Common myeloid progenitor, CD34-positive (primary cell): Measurements from ENCODE around the gene TUSC2.
A peak's percentile ranks its signal among the peaks of the same experiment; 100 is the strongest.

Source experiments
- CTCF ChIA-PET: fragments of 350-600 bp; sonication (Branson Sonifier 250); formaldehyde crosslinking; loops from one replicate; lab custom pipeline; 2021; ENCODE audit warnings: antibody characterized with exemption; lab: Charles Lee
- POLR2A ChIA-PET: fragments of 350-600 bp; sonication (Branson Sonifier 250); formaldehyde crosslinking; loops from one replicate; lab custom pipeline; 2021; ENCODE audit warnings: antibody characterized with exemption; lab: Charles Lee
- DNase-seq, 3 donors: peaks; one replicate each; pipeline versions ENCODE4 v3.0.0 to v3.0.0-alpha.2; 2013
- H3K27ac ChIP-seq, 2 experiments: 1 replicate in 1 of 2; 2 replicates in 1 of 2; pipeline ENCODE4 v1.7.0; 2013; ENCODE audit warnings: inconsistent platforms in 2 of 2, low read length in 2 of 2, mild to moderate bottlenecking in 2 of 2, low read depth in 1 of 2, moderate library complexity in 1 of 2; ENCODE audit not compliant: severe bottlenecking in 2 of 2, insufficient read depth in 1 of 2, poor library complexity in 1 of 2
- H3K27me3 ChIP-seq, 5 experiments: replicated peaks in 2 of 5; 1 replicate in 3 of 5; 2 replicates in 2 of 5; pipeline versions ENCODE4 v1.6.1 to v1.7.0; 2013; ENCODE audit warnings: low read length in 4 of 5, mild to moderate bottlenecking in 2 of 5, moderate library complexity in 2 of 5, inconsistent platforms in 1 of 5; ENCODE audit not compliant: insufficient read depth in 5 of 5, control insufficient read depth in 4 of 5
- H3K36me3 ChIP-seq, 4 experiments: 1 replicate in 2 of 4; 2 replicates in 2 of 4; pipeline versions ENCODE4 v1.6.1 to v1.7.0; 2013; ENCODE audit warnings: low read length in 3 of 4, control low read depth in 1 of 4, mild to moderate bottlenecking in 1 of 4; ENCODE audit not compliant: control insufficient read depth in 4 of 4, insufficient read depth in 4 of 4
- H3K4me1 ChIP-seq, 4 experiments: 1 replicate in 3 of 4; 2 replicates in 1 of 4; pipeline versions ENCODE4 v1.6.1 to v1.7.1; 2013; ENCODE audit warnings: low read length in 3 of 4, mild to moderate bottlenecking in 3 of 4, control low read depth in 1 of 4, inconsistent platforms in 1 of 4, moderate library complexity in 1 of 4; ENCODE audit not compliant: control insufficient read depth in 4 of 4, insufficient read depth in 4 of 4; ENCODE audit errors: control extremely low read depth in 1 of 4
- H3K4me3 ChIP-seq, 7 experiments: 1 replicate in 4 of 7; 2 replicates in 3 of 7; pipeline versions ENCODE4 v1.5.1 to v1.7.0; 2013; ENCODE audit warnings: mild to moderate bottlenecking in 7 of 7, low read length in 6 of 7, moderate library complexity in 6 of 7, inconsistent platforms in 2 of 7, low read depth in 2 of 7, control low read depth in 1 of 7; ENCODE audit not compliant: insufficient read depth in 4 of 7, control insufficient read depth in 1 of 7; ENCODE audit errors: extremely low read depth in 1 of 7
- H3K9me3 ChIP-seq, 5 experiments: 1 replicate in 4 of 5; 2 replicates in 1 of 5; pipeline versions ENCODE4 v1.6.1 to v1.7.1; 2013; ENCODE audit warnings: low read length in 4 of 5, mild to moderate bottlenecking in 2 of 5, inconsistent platforms in 1 of 5, low read depth in 1 of 5, moderate library complexity in 1 of 5; ENCODE audit not compliant: control insufficient read depth in 4 of 5, insufficient read depth in 2 of 5; ENCODE audit errors: control extremely low read depth in 1 of 5
- WGBS: methylation state at CpG from one replicate; pipeline ENCODE4 v1.1.5; 2013; ENCODE audit not compliant: insufficient coverage; 5-methylcytosine and 5-hydroxymethylcytosine counted together

Gene TUSC2

DNA sequence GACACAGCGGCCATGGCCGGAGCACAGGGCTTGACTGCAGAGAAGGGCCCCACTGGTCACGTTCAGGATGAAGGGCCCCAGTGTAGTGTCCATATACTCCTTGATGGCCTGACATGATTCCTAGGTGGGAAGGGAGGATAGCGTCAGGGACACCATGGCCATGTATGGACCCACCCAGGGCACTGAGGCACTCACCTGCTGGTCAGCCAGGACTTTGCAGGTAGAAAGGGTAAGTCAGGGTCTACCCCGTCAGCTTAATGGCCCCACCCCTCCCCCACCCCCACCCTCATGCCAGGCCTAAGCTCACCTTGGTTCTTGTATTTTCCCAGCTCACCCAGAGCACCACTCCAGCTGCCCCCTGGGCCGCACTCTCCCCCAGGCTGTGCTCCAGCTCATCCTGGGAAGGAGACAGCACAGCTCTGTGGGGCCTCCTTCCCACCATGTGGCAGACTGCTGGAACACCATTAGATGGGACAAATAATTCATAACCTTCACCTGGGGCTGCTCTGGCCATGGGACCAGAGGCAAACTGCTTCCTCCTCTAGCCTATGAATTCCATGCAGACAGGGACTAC, 27.3 kb downstream of the TUSC2 start:
- DNase-seq = no peak
- Histone ChIP-seq H3K9me3 (no peaks in the 10 kb centered on the region), H3K27me3 (no peaks in the 10 kb centered on the region), H3K36me3 (peaks cover 0 to 18% (median 9%) of the 10 kb centered on the region in 4 experiments), H3K27ac (peak overlapping the region in 1 of 2 experiments; percentile 86), H3K4me1 (peaks cover 7 to 34% (median 31%) of the 10 kb centered on the region in 4 experiments), H3K4me3 (peak overlapping the region in 1 of 7 experiments; percentile 69)
- CTCF ChIA-PET = interaction anchor here (0.6 to 5.3 kb wide), 3 partner anchors 14 to 23 kb away, joined by 4 to 46 read pairs (median 5); partner anchors contain the start of gene HYAL2
- POLR2A ChIA-PET = no interaction called here
- 83% methylated on average over 2 of the region's 6 CpGs for whole genome bisulfite sequencing

DNA sequence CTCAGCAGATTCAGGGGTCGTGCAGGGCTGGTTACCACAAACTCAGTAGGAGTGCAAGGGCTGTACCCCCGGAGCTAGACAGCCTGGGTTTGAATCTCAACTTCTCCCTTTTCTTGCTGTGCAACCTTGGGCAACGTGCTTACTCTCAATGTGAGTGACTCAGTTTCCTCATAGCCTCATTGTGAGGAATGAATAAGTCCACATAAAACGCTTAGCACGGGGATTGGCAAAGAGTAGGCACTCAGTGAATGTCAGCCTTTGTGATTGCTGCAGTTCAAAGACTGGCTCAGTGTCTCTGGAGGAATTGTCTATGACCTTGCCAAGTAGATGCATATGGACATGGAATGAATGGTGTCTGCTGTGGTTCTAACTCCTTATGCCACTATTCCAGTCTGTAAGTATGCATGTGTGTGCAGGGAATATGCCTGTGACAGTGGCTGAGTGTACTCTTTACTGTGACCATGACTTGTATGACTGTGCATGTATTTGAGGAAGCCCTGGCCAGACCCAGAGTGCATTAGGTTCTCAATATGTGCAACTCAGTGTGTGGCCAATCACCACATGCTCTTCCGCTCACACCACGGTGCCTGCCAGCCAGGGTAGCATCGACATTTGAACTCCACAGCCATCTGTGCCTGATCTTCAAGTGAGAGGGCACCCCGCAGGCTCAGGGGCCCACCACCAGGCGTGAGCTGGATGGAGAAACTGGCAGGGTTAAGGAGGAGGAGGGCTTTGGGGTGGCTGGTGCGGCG, 27.9 kb downstream of the TUSC2 start:
- ChIA-PET CTCF (interaction anchor here (0.6 to 5.5 kb wide), 11 partner anchors 12 to 462 kb away, joined by 3 to 46 read pairs (median 4); partner anchors contain the start of genes HYAL2, LSMEM2, SEMA3B and TUSC2), POLR2A (interaction anchor here (0.7 to 1.0 kb wide), 2 partner anchors 15 to 28 kb away, joined by 3 to 4 read pairs; partner anchors contain the start of gene TUSC2)
- peak; percentile 49 to 85 (median 83) for DNase-seq
- H3K27ac ChIP-seq = peak overlapping the region; percentile 66 to 86
- 45% methylated on average over 10 of the region's 12 CpGs for WGBS
- peak overlapping the region; percentile 31 to 74 (median 69) for H3K4me3 ChIP-seq
- H3K9me3 ChIP-seq = no peaks in the 10 kb centered on the region
- peaks cover 7 to 34% (median 31%) of the 10 kb centered on the region in 4 experiments for H3K4me1 ChIP-seq
- peaks cover 0 to 18% (median 9%) of the 10 kb centered on the region in 4 experiments for H3K36me3 ChIP-seq
- no peaks in the 10 kb centered on the region for H3K27me3 ChIP-seq

- peaks cover 7 to 34% (median 31%) of the 10 kb centered on the region in 4 experiments for H3K4me1 ChIP-seq
- H3K4me3 ChIP-seq = peak overlapping the region; percentile 31 to 74 (median 69)
- no peaks in the 10 kb centered on the region for H3K9me3 ChIP-seq
- ChIA-PET POLR2A (interaction anchor here (0.6 to 1.0 kb wide), 3 partner anchors 16 to 33 kb away, joined by 3 to 4 read pairs (median 4); partner anchors contain the start of gene TUSC2), CTCF (interaction anchor here (0.7 to 5.5 kb wide), 11 partner anchors 10 to 462 kb away, joined by 3 to 46 read pairs (median 3); partner anchors contain the start of genes HYAL2, LSMEM2, SEMA3B and TUSC2)
- peaks cover 0 to 19% (median 9%) of the 10 kb centered on the region in 4 experiments for H3K36me3 ChIP-seq
- DNase-seq = no peak
- no peaks in the 10 kb centered on the region for H3K27me3 ChIP-seq
- H3K27ac ChIP-seq = peak overlapping the region; percentile 66 to 86
- 1% methylated on average over 12 of the region's 12 CpGs for WGBS
These were observed 28.4 kb downstream of the TUSC2 start for GRCh38 chr3:50299638-50299928.

GRCh38 chr3:50298836-50299637, 29.0 kb downstream of the TUSC2 start, which contains the start of the genes HYAL3 and NAA80:
Gene HYAL3, minus strand, starts transcription at chr3:50299405. Its CDS starts 3,803 bp downstream, at chr3:50295602.
Gene NAA80, minus strand, starts transcription at chr3:50299405. Its CDS starts 1,942 bp downstream, at chr3:50297463.
- peak; percentile 99 for DNase-seq
- H3K27me3 ChIP-seq = no peaks in the 10 kb centered on the region
- H3K36me3 ChIP-seq = peaks cover 0 to 22% (median 9%) of the 10 kb centered on the region in 4 experiments
- 0% methylated on average over 46 of the region's 61 CpGs for WGBS
- H3K27ac ChIP-seq = peak within 1 kb of the TSS; percentile 66 to 86
- H3K9me3 ChIP-seq = no peaks in the 10 kb centered on the region
- ChIA-PET CTCF (interaction anchor here (0.7 to 5.5 kb wide), 15 partner anchors 10 to 461 kb away, joined by 3 to 46 read pairs (median 3); partner anchors contain the start of genes HYAL2, LSMEM2, SEMA3B and TUSC2), POLR2A (interaction anchor here (0.6 to 1.4 kb wide), 5 partner anchors 16 to 38 kb away, joined by 3 to 5 read pairs (median 4); partner anchors contain the start of gene TUSC2)
- H3K4me3 ChIP-seq = peak within 1 kb of the TSS; percentile 59 to 98 (median 80)
- peaks cover 7 to 34% (median 31%) of the 10 kb centered on the region in 4 experiments for H3K4me1 ChIP-seq

GRCh38 chr3:50297896-50298725, 29.9 kb downstream of the TUSC2 start:
- ChIA-PET CTCF (interaction anchor here (0.8 to 5.5 kb wide), 13 partner anchors 10 to 82 kb away, joined by 3 to 46 read pairs (median 3); partner anchors contain the start of gene HYAL2), POLR2A (interaction anchor here (1.1 to 1.4 kb wide), 2 partner anchors 30 to 39 kb away, joined by 3 to 5 read pairs; partner anchors contain the start of gene TUSC2)
- Histone ChIP-seq H3K27ac (peak overlapping the region; percentile 66 to 86), H3K27me3 (no peaks in the 10 kb centered on the region), H3K9me3 (no peaks in the 10 kb centered on the region), H3K4me1 (peaks cover 7 to 34% (median 32%) of the 10 kb centered on the region in 4 experiments), H3K36me3 (peaks cover 0 to 22% (median 9%) of the 10 kb centered on the region in 4 experiments), H3K4me3 (peak overlapping the region; percentile 59 to 98 (median 80))
- DNase-seq = peak in 1 of 3 donors; percentile 43
- WGBS = 14% methylated on average over 8 of the region's 9 CpGs
